GM12878 (cell line): ENCODE results near the gene SLC9C2. TPM values are rescaled to one million over a fixed set of nuclear protein-coding genes. Genes with fewer than 3 reads are reported as not detected.

Source experiments
- CREB1 ChIP-seq: IDR thresholded peaks from 2 replicates; pipeline ENCODE4 v1.6.1; 2012; ENCODE audit warnings: low read depth, mild to moderate bottlenecking, inconsistent platforms
- ESRRA ChIP-seq: IDR thresholded peaks from 2 replicates; pipeline ENCODE4 v1.6.1; 2012; ENCODE audit warnings: mild to moderate bottlenecking, low read length, improper control_type of control experiment
- GABPA ChIP-seq: IDR thresholded peaks from 2 replicates; pipeline ENCODE4 v1.6.1; 2014; ENCODE audit warnings: antibody characterized with exemption, low read depth, mild to moderate bottlenecking, inconsistent platforms
- MYB ChIP-seq: fragments of 150-350 bp; IDR thresholded peaks from 2 replicates; pipeline ENCODE4 v1.6.1; 2014; ENCODE audit warnings: mild to moderate bottlenecking, low read depth, low read length, borderline replicate concordance
- PML ChIP-seq: IDR thresholded peaks from 2 replicates; pipeline ENCODE4 v1.6.1; 2012; ENCODE audit warnings: low read length, inconsistent platforms
- SMAD5 ChIP-seq: IDR thresholded peaks from 2 replicates; pipeline ENCODE4 v1.6.1; 2016; ENCODE audit warnings: antibody characterized with exemption, low read depth
- SMARCA5 ChIP-seq: fragments of 450-650 bp; IDR thresholded peaks from 2 replicates; pipeline ENCODE4 v1.6.1; 2017; ENCODE audit warnings: mild to moderate bottlenecking
- SREBF1 ChIP-seq: IDR thresholded peaks from 2 replicates; pipeline ENCODE4 v1.6.1; 2012; ENCODE audit warnings: mild to moderate bottlenecking, low read length
- STAT3 ChIP-seq: IDR thresholded peaks from 2 replicates; pipeline ENCODE4 v1.6.1; 2011; ENCODE audit warnings: low read depth, low read length, improper control_type of control experiment
- ZNF384 ChIP-seq: IDR thresholded peaks from 2 replicates; pipeline ENCODE4 v1.6.1; 2012; ENCODE audit warnings: low read depth, mild to moderate bottlenecking, low read length, improper control_type of control experiment, borderline replicate concordance
- polyA plus RNA-seq, 11 experiments: library from polyadenylated mRNA; depleted of rRNA in 4 of 11; unstranded in 6 of 11; stranded (reverse) in 5 of 11; fragments of >200 nt; fragmentation: Nextera tagmentation in 4 of 11; fragmentation: Illumina TruSeq in 1 of 11; extraction: Ambion mirVana in 4 of 11; extraction: Trizol in 1 of 11; gene quantifications; 1 replicate in 1 of 11; 2 replicates in 10 of 11; pipeline versions ENCODE4 v1.2.1 to v1.2.3, GENCODE V29; 2011 to 2016; ENCODE audit warnings: inconsistent platforms in 2 of 11, missing spikeins in 2 of 11, low read depth in 1 of 11
- total RNA-seq, 4 experiments: library from RNA; depleted of rRNA in 3 of 4; stranded (reverse); fragments of >200 nt in 3 of 4; fragmentation: Illumina TruSeq in 1 of 4; extraction: Trizol in 1 of 4; gene quantifications; 2 replicates each; pipeline versions ENCODE4 v1.2.1 to v1.2.3, GENCODE V29; 2013 to 2021
- TF ChIP-seq, protein P1 (sequence below): fragments of 150-350 bp; IDR thresholded peaks from 2 replicates; pipeline ENCODE4 v1.6.1; 2016; ENCODE audit warnings: low read depth, low read length
- TF ChIP-seq, protein P2 (sequence below): fragments of 450-650 bp; IDR thresholded peaks from 2 replicates; pipeline ENCODE4 v1.6.1; 2016; ENCODE audit warnings: mild to moderate bottlenecking, moderate library complexity, borderline replicate concordance
- TF ChIP-seq, protein P3 (sequence below): fragments of 450-650 bp; IDR thresholded peaks from 2 replicates; pipeline ENCODE4 v1.6.1; 2017; ENCODE audit warnings: mild to moderate bottlenecking, low read depth, inconsistent platforms; ENCODE audit not compliant: poor library complexity, severe bottlenecking

SLC9C2 gene
- total and polyA plus RNA-seq, 10 of the 15 experiments (the other 5 are each of a cell fraction or from before 2014, with no cell fraction given): not detected

DNA sequence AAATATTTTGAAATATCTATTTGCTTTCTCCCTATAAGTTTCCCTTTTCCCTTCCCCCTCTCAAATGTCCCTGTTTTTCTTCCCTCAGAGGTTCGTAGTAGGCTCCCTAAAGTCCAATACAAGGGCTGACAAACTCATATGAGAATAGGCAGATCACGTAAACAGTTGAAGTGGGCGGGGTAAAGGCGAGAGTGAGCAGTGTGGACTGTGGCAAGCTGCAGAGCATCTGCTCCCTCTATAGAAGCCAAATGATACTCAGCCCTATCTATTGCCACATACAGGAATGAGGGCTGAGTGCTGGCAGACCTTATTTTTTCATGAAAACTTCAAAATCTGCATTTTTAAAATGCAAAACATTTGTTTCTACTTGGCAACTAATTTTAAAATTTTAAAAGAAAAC is 99.5 kb downstream of the SLC9C2 start (continued):
- TF ChIP-seq STAT3 (no peak), MYB (no peak), PML (no peak), CREB1 (no peak), ZNF384 (no peak), GABPA (no peak), ESRRA (no peak), SMARCA5 (no peak), SMAD5 (no peak), SREBF1 (no peak)
- TF ChIP-seq, protein P1, sequence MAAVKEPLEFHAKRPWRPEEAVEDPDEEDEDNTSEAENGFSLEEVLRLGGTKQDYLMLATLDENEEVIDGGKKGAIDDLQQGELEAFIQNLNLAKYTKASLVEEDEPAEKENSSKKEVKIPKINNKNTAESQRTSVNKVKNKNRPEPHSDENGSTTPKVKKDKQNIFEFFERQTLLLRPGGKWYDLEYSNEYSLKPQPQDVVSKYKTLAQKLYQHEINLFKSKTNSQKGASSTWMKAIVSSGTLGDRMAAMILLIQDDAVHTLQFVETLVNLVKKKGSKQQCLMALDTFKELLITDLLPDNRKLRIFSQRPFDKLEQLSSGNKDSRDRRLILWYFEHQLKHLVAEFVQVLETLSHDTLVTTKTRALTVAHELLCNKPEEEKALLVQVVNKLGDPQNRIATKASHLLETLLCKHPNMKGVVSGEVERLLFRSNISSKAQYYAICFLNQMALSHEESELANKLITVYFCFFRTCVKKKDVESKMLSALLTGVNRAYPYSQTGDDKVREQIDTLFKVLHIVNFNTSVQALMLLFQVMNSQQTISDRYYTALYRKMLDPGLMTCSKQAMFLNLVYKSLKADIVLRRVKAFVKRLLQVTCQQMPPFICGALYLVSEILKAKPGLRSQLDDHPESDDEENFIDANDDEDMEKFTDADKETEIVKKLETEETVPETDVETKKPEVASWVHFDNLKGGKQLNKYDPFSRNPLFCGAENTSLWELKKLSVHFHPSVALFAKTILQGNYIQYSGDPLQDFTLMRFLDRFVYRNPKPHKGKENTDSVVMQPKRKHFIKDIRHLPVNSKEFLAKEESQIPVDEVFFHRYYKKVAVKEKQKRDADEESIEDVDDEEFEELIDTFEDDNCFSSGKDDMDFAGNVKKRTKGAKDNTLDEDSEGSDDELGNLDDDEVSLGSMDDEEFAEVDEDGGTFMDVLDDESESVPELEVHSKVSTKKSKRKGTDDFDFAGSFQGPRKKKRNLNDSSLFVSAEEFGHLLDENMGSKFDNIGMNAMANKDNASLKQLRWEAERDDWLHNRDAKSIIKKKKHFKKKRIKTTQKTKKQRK: no peak
- TF ChIP-seq, protein P2, sequence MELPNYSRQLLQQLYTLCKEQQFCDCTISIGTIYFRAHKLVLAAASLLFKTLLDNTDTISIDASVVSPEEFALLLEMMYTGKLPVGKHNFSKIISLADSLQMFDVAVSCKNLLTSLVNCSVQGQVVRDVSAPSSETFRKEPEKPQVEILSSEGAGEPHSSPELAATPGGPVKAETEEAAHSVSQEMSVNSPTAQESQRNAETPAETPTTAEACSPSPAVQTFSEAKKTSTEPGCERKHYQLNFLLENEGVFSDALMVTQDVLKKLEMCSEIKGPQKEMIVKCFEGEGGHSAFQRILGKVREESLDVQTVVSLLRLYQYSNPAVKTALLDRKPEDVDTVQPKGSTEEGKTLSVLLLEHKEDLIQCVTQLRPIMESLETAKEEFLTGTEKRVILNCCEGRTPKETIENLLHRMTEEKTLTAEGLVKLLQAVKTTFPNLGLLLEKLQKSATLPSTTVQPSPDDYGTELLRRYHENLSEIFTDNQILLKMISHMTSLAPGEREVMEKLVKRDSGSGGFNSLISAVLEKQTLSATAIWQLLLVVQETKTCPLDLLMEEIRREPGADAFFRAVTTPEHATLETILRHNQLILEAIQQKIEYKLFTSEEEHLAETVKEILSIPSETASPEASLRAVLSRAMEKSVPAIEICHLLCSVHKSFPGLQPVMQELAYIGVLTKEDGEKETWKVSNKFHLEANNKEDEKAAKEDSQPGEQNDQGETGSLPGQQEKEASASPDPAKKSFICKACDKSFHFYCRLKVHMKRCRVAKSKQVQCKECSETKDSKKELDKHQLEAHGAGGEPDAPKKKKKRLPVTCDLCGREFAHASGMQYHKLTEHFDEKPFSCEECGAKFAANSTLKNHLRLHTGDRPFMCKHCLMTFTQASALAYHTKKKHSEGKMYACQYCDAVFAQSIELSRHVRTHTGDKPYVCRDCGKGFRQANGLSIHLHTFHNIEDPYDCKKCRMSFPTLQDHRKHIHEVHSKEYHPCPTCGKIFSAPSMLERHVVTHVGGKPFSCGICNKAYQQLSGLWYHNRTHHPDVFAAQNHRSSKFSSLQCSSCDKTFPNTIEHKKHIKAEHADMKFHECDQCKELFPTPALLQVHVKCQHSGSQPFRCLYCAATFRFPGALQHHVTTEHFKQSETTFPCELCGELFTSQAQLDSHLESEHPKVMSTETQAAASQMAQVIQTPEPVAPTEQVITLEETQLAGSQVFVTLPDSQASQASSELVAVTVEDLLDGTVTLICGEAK: no peak
- TF ChIP-seq, protein P3, sequence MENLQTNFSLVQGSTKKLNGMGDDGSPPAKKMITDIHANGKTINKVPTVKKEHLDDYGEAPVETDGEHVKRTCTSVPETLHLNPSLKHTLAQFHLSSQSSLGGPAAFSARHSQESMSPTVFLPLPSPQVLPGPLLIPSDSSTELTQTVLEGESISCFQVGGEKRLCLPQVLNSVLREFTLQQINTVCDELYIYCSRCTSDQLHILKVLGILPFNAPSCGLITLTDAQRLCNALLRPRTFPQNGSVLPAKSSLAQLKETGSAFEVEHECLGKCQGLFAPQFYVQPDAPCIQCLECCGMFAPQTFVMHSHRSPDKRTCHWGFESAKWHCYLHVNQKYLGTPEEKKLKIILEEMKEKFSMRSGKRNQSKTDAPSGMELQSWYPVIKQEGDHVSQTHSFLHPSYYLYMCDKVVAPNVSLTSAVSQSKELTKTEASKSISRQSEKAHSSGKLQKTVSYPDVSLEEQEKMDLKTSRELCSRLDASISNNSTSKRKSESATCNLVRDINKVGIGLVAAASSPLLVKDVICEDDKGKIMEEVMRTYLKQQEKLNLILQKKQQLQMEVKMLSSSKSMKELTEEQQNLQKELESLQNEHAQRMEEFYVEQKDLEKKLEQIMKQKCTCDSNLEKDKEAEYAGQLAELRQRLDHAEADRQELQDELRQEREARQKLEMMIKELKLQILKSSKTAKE: no peak
